HG03135 (cell line): ENCODE measurements around the gene TMEM80.

Source experiments
- ATAC-seq: cut with Tn5 transposase; IDR thresholded peaks from one replicate; pipeline ENCODE4 v1.9.1; 2021; ENCODE audit warnings: mild to moderate bottlenecking, moderate library complexity; ENCODE audit not compliant: unreplicated experiment

The TMEM80 gene

DNA sequence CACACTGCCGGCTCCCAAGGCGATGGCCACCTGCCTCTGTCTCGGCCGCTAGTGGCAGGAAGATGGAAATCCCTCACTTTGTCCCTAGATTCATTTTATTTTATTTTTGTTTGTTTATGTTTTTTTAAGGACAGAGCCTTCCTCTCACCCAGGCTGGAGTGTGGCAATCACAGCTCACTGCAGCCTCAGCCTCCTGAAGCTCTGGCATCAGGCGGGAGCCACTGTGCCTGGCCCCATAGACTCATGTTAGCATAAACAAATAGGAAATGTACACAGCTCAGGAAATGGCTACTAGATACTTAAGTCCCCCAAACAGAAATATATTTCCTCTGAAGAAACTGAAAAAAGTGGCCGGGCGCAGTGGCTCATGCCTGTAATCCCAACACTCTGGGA lies 3.5 kb downstream of the TMEM80 start:
- ATAC-seq = no peak

DNA sequence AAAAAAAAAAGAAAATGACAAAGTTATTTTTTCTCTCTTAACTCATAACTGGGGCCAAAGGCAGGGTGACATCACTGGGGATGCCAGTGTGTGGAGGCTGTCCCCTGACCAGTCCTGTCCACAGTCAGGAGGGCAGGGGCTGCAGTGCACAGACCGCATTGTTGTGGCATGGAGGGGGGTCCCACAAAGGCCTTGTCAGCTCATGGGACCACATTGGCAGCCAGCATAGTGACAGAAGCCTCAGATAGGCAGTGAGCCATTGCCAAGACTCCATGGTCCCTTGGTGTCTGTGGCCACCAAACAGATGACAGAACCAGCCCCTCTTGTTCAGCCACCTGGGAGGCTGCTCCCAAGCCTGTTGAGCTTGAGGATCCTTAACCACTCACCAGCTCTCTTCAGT lies 4.1 kb downstream of the TMEM80 start:
- ATAC-seq = no peak

DNA sequence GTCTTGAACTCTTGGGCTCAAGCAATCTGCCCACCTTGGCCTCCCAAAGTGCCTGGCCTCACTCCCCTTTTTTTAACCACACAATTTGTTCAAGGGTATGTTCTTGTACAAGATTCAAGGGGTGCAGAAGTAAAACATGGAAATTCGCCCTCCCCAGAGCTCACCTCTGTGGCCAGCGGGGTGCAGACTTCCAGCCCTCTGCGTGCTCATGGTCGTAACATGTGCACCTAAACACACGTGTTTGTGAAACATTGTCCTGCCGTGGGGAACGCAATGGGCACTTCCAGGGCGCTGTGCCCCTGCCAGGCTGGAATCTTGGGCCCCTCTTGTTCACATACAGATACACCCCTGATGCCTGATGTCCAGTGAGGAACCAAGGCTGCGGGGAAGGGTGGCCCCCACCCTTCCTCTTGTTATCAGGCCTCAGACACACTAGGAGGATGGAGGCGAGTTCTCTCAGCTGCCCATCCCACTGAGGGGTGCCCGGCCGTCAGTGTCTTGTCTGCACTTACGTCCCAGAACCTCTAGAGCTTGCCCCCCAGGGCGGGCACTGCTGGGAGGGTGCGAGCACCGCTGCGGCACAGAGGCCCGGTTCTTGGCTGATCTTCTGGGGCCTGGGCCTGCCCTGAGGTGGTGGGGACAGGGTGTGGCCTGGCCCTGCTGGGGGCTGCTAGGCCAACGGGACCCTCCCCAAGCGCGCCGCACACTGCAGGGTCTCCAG lies 6.3 kb downstream of the TMEM80 start:
- no peak for ATAC-seq

DNA sequence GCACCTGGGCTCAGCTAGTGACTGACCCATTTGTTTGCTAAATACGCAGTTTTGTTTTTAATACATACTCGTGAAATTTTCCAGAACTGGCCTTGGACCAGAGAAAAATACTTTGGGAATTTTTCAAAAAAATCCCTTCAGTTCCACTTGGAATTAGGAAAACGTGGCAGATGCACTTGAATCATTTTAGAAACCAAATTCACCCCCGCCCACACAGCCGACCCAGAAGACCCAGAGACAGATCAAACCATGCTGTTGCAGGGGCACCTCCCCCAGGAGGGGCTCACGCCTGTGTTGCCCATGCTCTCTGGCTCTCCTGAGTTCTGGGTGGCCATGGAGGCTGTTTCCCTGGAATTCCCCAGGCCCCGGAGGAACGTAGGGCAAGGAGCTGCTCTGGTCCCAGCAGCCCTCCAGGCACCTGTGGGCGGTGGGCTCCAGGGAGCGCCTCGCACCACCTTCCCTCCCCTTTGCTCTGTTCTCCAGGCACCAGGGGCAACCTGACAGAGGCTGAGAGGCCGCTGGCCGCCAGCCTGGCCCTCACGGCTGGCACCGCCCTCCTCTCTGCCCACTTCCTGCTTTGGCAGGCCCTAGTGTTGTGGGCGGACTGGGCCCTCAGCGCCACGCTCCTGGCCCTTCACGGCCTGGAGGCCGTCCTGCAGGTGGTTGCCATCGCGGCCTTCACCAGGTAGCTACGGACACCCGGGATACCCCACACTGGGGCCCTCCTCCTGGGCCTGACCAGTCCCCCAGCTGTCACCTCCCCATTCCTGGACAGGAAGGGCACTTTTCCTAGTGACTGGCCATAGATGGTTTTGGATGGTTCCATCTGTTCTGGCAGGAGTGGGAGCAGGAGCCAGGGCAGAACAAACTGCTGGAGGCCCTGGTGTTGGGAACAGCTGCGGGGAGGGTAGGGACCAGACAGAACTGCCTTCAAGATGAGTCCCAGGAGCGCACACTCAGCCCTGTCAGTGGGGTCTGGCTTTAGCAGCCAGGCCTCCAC lies 7.1 kb downstream of the TMEM80 start:
- ATAC-seq = no peak

DNA sequence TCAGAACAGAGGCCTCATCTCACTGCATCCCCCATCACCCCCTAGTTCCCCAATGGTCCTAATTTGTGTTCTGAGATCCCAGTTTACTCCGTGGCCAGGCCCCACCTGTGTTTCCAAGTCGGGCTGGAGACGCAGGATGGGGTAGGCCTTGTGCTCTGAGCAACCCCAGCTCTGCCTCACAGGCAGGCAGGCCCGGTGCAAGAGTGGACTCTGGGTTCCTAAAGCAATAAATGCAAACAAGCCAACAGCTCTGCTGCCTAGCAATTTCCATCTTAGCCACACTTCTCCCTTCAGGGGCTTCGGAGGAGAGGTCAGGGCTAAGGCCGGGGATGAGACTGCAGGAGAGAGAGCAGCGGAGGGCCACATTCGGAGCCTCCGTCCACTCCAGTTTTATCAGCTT lies 7.9 kb downstream of the TMEM80 start:
- ATAC-seq = no peak

DNA sequence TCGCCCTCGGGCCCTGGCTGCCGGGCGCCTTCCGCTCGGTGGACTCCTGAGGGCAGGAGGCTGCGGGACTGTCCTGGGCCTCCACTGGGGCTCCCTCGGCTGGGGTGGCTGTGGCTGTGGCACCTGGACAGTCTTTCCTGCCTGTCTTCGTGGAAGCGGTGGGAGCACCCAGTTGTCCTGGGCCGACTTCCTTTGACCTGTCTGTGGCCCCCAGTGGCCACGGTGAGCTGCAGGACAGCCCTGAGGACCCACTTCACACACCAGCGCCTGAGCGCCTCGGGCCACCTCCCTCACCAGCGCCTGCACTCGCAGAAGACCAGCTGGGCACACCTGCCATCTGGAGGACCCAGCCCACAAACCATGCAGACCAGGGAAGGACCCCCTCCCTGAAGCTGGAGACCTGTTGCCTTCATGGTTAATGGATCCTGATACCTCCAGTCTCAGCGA lies 8.6 kb downstream of the TMEM80 start:
- ATAC-seq = no peak

DNA sequence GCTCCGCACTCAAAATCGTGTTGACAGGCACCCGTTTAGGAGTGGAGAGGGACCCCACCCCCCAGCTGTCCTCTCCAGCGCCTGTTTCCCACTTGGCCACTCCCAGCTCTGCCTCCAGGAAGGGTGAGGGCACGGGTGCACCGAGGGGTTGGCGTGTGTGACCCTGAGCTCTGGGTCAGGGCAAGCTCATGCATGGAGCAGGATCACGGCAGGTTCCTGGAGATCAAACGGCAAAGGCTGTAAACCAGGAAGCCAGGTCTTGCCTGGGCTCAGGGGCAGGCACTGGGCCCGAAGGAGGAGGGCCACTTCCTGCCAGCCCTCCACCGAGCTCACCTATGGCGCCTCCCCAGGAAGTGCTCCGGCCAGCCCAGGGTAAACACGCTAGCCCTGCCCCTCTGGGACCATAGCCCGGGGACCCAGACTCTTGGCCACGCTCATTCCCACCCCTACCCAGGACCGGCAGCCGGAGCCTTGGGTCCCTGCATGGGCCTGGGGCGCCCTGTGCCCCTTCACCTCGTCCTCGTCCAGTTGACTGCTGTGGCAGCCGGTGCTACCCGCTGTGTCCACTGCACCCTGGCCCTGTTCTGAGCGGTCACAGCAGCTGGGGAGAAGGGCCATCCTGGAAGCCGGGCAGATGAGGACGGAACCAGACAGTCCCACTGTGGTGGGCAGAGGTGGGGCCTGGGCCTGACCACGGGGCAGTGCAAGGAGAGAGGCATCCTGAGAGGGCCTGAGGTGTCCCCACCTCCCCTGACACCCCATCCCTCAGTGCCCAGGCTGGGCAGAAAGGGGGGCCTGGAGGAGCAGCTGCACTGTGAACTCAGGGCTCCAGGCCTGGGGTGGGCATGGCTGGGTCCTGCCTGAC lies 9.4 kb downstream of the TMEM80 start:
- no peak for ATAC-seq

DNA sequence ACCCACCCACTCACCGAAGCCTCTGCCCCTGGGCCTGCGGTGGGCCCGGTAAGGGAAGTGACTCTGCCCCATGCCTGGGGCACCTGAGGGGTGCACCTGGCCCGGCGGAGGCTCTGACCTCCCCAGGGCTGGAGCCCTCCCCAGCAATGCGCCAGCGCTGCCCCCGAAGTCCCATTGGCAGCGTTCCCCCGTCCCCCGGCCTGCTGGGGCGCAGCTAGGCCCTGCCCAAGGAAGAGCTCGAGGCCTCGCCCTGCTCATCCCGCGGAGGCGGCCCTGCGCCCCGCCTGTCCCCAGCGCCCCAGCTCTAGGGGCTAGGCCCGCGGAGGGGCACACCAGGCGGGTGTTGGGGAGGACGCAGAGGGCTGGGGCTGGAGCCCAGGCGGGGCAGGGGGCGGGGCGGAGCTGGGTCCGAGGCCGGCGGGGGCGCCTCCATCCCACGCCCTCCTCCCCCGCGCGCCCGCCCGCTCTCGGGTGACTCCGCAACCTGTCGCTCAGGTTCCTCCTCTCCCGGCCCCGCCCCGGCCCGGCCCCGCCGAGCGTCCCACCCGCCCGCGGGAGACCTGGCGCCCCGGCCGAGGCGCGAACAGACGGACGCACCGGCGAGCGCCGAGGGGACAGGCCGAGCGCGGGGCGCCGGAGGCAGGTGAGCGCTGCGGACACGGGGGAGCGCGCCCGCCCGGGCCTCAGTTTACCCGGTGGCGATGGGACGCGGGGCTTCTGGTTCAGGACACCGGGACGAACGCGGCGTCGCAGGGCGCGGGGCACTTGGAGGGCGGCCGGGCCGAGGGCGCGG lies 10.2 kb downstream of the TMEM80 start, which contains the start of gene EPS8L2:
TSS of gene EPS8L2 (plus strand) at position 586 of the 793 bp plus-strand sequence. CDS start 3,177 bp downstream, outside the sequence.
- no peak for ATAC-seq

DNA sequence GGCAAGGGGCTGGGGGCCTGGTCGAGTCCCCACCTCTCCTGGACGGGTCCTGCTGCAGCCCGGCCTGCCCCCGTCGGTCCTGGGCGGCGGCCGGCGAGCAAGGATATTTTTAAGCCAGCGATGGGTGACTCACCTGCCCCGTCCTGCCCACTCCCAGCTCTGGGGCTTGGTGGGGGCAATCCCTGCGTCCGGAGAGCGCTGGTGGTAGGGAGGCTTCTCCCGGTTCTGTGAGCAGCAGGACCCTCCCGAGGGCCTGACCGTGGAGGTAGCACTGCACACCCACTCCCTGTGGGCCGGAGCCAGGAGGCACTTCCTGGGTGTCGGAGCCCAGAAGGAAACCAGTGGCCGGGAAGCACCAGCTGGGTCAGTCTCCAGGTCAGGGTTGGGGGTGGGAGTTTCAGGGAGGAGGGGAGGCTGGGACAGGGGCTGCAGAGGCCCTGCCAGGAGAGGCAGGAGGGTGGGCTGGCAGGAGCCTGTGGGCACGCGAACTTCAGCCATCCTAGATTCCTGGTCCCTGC lies 10.9 kb downstream of the TMEM80 start:
- no peak for ATAC-seq

DNA sequence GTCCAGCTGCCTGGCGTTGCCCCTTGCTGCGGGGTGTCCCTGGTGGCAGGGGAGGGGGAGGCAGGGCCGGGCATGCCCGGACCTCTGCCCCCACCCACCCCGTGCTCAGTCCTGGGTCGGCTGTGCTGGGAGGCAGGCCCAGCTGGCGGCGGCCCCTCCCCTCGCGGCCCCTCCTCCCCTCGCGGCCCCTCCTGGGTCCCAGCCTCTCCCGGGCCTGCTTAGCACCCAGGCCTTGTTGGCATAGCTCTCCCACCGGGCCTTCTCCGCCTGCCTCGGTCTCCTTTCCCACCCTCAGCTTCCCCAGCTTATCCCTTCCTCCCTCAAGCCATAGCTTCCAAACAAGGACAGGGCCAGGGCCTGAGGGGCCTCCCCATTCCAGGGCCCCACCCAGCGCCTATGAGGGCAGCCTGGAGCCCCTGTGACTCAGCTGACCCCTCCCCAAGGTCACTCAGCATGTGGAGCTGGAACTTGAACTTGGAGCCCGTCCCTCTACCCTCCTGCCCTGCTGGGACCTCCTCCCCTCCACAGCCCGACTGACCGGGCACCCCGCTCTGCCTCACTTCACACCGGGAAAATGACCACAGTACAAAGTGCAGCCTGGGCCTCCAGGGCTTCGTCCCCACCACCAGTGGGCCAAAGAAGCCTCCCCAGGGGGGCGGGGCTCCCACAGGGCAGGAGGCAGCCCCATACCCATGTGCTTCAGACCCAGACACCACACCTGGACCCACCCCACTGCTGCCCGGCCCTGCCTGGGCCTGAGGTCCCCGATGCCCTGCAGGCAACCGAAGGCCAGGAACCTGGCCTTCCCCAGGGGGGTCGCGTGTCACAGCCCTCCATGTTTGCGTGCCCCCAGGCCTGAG lies 11.6 kb downstream of the TMEM80 start:
- no peak for ATAC-seq

DNA sequence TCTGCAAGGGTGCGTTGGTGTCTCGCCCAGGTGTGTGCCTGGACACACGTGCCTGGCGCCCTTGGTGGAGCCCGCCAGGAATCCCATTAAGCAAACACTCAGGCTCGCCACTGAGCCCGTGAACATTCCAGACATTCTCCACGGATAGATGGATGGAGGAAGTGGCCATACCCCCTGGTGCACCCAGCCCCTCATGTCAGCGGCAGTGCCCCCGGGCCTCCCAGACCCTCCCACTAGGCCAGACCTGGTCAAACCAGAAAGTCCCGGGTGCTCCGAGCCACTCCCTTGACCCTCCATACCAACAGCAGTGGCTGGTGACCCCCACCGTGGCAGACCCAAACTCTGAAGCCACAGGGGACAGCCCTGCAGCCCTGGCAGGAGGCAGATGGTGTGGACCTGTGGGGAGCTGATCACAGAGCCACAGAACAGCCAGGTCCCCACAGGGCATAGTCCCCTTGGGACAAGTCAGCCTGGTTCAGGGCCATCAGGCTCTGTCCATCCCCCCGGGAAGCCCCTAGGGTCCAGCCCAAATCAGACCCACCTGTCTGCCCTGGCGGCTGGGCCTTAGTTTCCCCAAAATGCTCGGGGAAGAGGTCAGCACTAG lies 12.3 kb downstream of the TMEM80 start:
- no peak for ATAC-seq

DNA sequence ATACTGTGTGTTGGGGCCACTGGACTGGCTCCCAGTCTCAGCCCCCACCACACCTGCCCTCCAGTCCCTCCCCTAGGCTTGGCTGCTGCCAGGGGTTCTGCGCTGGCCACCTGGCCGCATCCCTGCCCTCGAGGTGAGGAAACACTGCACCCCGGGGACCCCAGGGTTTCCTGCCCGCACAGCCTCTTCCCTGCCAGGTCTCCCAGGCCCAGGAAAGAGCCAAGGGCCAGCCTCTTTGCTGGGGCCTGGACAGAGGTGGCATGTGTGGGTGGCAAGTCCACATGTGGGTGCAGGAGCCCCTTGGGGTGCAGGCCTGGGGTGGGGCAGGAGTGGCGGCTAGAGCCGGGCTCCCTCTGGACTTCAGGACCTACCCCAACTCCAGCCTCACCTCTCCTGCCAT lies 12.9 kb downstream of the TMEM80 start:
- no peak for ATAC-seq

DNA sequence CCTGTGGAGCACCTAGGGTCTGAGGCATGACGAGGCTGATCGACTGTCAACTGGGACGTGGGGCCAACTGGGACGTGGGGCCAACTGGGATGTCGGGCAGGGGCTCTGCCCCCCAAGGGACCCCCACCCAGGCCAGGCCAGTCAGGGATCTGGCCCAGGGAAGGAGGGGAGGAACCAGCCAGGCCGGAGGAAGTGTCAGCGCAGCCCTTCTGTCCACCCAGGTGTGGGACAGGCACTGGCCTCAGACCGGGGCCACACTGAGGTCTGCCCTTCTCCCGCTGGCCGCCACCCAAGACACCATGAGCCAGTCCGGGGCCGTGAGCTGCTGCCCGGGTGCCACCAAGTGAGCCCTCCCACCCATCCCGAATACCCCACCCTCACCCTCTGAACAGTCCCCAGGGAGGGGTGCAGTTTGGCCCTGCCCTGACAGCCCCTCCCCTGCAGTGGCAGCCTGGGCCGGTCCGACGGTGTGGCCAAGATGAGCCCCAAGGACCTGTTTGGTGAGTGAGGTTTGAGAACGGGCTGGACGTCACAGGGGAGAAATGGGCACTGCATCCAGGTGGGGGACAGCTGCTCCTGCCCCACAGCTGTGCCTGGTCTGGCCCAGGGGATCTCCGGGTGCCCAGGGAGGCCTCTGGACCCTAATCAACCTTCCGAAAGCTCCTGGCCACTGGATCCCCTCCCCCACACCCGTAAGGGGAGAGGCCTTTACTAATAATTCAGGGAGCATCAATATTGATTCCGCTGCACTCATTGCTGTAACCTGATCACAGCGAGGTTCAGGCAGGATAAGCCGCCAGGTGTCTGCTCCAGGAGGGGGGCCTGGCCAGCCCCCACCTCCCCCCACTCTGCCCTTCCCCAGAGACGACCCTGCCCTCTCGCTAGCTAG lies 13.7 kb downstream of the TMEM80 start:
- no peak for ATAC-seq

DNA sequence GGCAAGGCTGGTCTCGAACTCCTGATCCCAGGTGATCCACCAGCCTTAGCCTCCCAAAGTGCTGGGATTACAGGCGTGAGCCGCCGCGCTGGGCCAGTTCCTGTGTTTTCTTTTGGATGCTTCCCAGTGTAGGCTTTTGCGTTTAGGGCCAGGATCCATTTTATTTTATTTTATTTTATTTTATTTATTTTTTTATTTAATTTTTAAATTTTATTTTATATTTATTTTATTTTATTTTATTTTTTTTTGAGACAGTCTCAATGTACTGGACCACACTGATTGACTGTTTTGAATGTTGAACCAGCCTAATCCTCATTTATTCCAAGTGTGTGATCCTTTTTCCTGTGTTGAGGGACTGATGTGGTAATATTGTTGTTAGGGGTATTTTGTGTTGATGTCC lies 18.8 kb downstream of the TMEM80 start:
- ATAC-seq = no peak

DNA sequence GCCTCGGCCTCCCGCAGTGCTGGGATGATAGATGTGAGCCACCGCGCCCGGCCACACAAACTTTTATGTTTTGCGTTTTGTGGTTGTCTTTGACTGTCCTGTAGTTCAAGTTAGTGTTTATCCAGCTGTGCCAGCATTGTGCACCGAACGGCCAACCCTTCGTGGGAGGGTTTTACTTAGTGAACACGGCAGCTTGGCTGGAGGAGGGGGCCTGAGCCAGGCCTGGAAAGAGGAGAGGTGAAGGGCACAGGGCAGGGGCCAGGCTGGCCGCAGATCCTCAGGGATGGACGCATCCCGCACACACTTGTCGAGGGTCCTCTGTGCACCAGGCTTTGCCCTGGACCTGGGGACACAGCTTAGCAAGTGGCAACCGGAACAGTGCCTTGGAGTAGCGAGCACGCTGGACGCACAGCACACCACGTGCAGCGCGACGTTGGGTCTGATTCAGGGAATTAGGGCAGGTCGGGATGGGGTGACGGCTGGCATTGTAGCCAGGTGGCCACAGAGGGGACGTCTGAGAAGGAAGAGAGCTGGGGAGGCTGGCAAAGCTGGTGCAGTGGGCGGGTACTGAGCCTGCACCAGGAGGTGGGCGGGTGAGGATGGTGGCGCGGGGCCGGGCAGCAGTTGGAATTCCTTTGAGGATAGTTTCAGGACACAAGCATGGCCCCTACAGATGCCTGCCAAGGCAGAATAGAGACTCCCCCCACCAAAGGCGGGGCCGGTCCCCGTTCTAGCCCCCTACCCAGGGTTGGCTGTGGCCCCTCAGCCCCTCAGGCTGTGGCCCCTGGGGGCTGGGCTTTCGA lies 23.8 kb downstream of the TMEM80 start:
- no peak for ATAC-seq

DNA sequence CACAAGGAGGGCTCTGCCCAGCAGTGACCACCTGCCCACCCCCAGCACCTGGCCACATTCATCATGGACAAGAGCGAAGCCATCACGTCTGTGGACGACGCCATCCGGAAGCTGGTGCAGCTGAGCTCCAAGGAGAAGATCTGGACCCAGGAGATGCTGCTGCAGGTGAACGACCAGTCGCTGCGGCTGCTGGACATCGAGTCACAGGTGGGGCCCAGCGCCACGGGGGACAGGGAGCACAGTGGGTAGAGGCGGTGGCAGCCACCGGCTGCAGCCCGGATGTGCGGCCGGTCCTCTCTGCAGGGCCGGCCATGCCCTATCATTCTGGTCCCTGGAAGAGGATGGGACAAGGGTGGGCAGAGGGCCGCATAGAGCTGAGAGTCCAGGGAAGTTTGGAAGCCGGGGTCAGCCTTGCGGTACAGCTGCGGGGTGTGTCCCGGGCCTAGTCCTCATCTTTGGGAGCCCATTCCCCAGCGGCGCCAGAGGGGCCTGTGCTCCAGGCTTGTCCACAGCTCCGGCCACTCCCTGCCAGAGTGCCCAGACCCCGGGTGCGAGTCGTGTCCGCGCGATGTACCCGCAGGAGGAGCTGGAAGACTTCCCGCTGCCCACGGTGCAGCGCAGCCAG lies 24.5 kb downstream of the TMEM80 start:
- ATAC-seq = no peak
